Sigmoid colon (tissue), 4 donors: ENCODE results near the gene NODAL.

Experiments used
- EP300 ChIP-seq, 4 donors: sonication (generic); formaldehyde crosslinking; IDR thresholded peaks; one replicate each; pipeline ENCODE4 v1.6.1; 2017; ENCODE audit warnings: antibody characterized with exemption in 4 of 4
- POLR2A ChIP-seq, 2 donors: fragments of 450-650 bp; IDR thresholded peaks; one replicate each; pipeline ENCODE4 v1.6.1; 2016; ENCODE audit warnings: antibody characterized with exemption in 2 of 2, mild to moderate bottlenecking in 2 of 2, moderate library complexity in 2 of 2
- POLR2AphosphoS5 ChIP-seq, 4 donors: sonication (generic); formaldehyde crosslinking; IDR thresholded peaks; one replicate each; pipeline ENCODE4 v1.6.1; 2017; ENCODE audit warnings: antibody characterized with exemption in 4 of 4
- TF ChIP-seq, protein P1 (sequence below), 4 experiments: fragments of 450-650 bp in 3 of 4; fragments of 200-600 bp in 1 of 4; IDR thresholded peaks; one replicate each; pipeline ENCODE4 v1.5.1; 2016 to 2019; ENCODE audit warnings: antibody characterized with exemption in 4 of 4, mild to moderate bottlenecking in 3 of 4, moderate library complexity in 2 of 4

DNA sequence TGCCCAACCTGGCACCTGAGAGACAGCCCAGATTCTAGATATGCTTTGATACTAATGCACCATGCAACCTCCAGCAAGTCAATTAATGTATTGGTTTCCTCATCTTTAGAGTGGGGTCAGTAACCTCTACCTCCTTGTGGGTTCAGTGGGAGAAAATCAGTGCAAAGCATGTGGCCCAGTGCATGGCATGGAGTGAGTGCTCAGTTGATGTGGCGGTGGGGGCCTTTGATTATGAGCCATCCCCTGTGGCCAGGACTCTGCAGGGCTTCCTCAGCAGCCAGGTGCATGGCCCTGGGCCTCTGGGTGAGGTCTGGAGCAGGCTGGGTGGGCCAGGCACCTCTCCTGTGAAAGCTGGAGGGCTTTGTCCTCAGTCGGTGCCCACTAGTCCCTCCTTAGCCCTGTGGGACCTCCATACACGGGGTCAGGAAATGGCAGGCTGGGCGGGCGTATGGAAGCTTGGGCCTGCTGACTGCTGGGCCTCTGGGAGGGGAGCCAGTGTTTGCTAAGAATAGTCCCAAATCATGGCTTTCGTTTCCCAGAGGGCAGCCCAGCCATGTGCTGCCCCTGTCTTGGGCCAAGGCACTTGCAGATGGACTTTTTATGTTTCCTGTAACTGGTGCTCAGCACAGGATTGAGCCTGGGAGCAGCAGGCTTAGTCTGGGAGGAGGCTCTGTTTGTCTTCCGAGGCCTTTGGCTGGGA lies 40.5 kb upstream of the NODAL start:
- TF ChIP-seq POLR2A (IDR thresholded peaks at IDR 0.05) (no peak), EP300 (IDR thresholded peaks at IDR 0.05) (peak in 1 of 4 donors; percentile 24), POLR2AphosphoS5 (IDR thresholded peaks at IDR 0.05) (peak; percentile 26 to 77 (median 41))
- TF ChIP-seq, protein P1, sequence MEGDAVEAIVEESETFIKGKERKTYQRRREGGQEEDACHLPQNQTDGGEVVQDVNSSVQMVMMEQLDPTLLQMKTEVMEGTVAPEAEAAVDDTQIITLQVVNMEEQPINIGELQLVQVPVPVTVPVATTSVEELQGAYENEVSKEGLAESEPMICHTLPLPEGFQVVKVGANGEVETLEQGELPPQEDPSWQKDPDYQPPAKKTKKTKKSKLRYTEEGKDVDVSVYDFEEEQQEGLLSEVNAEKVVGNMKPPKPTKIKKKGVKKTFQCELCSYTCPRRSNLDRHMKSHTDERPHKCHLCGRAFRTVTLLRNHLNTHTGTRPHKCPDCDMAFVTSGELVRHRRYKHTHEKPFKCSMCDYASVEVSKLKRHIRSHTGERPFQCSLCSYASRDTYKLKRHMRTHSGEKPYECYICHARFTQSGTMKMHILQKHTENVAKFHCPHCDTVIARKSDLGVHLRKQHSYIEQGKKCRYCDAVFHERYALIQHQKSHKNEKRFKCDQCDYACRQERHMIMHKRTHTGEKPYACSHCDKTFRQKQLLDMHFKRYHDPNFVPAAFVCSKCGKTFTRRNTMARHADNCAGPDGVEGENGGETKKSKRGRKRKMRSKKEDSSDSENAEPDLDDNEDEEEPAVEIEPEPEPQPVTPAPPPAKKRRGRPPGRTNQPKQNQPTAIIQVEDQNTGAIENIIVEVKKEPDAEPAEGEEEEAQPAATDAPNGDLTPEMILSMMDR (IDR thresholded peaks at IDR 0.05) = no peak
